SK-N-SH treated with all-trans-retinoic acid at 6 μM for 48 hours (cell line): ENCODE data around the gene IDH1.

ENCODE experiments used
- ATAC-seq: fragments of 200-7000 bp; cut with Tn5 transposase; 3 replicates; pipeline ENCODE4 v1.9.1; 2020; ENCODE audit warnings: mild to moderate bottlenecking, moderate library complexity
- ARNTL ChIP-seq: fragments of 450-650 bp; formaldehyde crosslinking; IDR thresholded peaks from 2 replicates; pipeline ENCODE4 v1.5.0; 2020; ENCODE audit warnings: low read depth, mild to moderate bottlenecking, moderate library complexity, borderline replicate concordance
- BACH2 ChIP-seq: fragments of 250-450 bp; sonication (Bioruptor Pico); IDR thresholded peaks from 2 replicates; pipeline ENCODE4 v1.9.0; 2021; ENCODE audit warnings: mild to moderate bottlenecking, borderline replicate concordance
- CSDC2 ChIP-seq: fragments of 250-450 bp; sonication (Bioruptor Pico); IDR thresholded peaks from 2 replicates; pipeline ENCODE4 v1.5.0; 2020; ENCODE audit warnings: mild to moderate bottlenecking, moderate library complexity
- CSRNP3 ChIP-seq: fragments of 250-450 bp; sonication (Bioruptor Pico); IDR thresholded peaks from 2 replicates; pipeline ENCODE4 v1.5.1; 2021; ENCODE audit warnings: mild to moderate bottlenecking, moderate library complexity
- ESRRG ChIP-seq: fragments of 250-450 bp; sonication (Bioruptor Pico); IDR thresholded peaks from 2 replicates; pipeline ENCODE4 v1.6.1; 2021; ENCODE audit warnings: mild to moderate bottlenecking
- GLIS3 ChIP-seq: fragments of 250-450 bp; sonication (Bioruptor Pico); IDR thresholded peaks from 2 replicates; pipeline ENCODE4 v1.5.0; 2020; ENCODE audit warnings: mild to moderate bottlenecking, moderate library complexity
- ISL1 ChIP-seq: fragments of 250-450 bp; sonication (Bioruptor Pico); IDR thresholded peaks from 2 replicates; pipeline ENCODE4 v2.1.2; 2022; ENCODE audit warnings: mild to moderate bottlenecking, moderate library complexity
- OSR1 ChIP-seq: fragments of 250-450 bp; sonication (Bioruptor Pico); IDR thresholded peaks from 2 replicates; pipeline ENCODE4 v1.8.0; 2022; ENCODE audit warnings: moderate library complexity, mild to moderate bottlenecking, inconsistent platforms
- PATZ1 ChIP-seq: fragments of 250-450 bp; sonication (Bioruptor Pico); IDR thresholded peaks from 2 replicates; pipeline ENCODE4 v1.8.0; 2020; ENCODE audit warnings: mild to moderate bottlenecking, moderate library complexity, borderline replicate concordance
- POU6F1 ChIP-seq: fragments of 250-450 bp; sonication (Bioruptor Pico); IDR thresholded peaks from 2 replicates; pipeline ENCODE4 v1.8.0; 2021; ENCODE audit warnings: low read depth, mild to moderate bottlenecking, moderate library complexity, borderline replicate concordance
- PPARA ChIP-seq: fragments of 250-450 bp; sonication (Bioruptor Pico); IDR thresholded peaks from 2 replicates; pipeline ENCODE4 v1.5.0; 2020; ENCODE audit warnings: mild to moderate bottlenecking, borderline replicate concordance
- RARB ChIP-seq: fragments of 250-450 bp; sonication (Bioruptor Pico); IDR thresholded peaks from 2 replicates; pipeline ENCODE4 v1.8.0; 2021; ENCODE audit warnings: mild to moderate bottlenecking, moderate library complexity
- SNAI2 ChIP-seq: fragments of 250-450 bp; sonication (Bioruptor Pico); IDR thresholded peaks from 2 replicates; pipeline ENCODE4 v1.5.0; 2020; ENCODE audit warnings: mild to moderate bottlenecking, moderate library complexity
- TCF4 ChIP-seq: fragments of 250-450 bp; sonication (Bioruptor Pico); IDR thresholded peaks from 2 replicates; pipeline ENCODE4 v1.8.0; 2021; ENCODE audit warnings: mild to moderate bottlenecking, moderate library complexity, borderline replicate concordance
- TSHZ2 ChIP-seq: fragments of 250-450 bp; sonication (Bioruptor Pico); IDR thresholded peaks from 2 replicates; pipeline ENCODE4 v1.5.0; 2020; ENCODE audit warnings: mild to moderate bottlenecking, moderate library complexity
- ZFP3 ChIP-seq: fragments of 250-450 bp; sonication (Bioruptor Pico); IDR thresholded peaks from 2 replicates; pipeline ENCODE4 v1.5.0; 2020; ENCODE audit warnings: mild to moderate bottlenecking, moderate library complexity
- ZFP30 ChIP-seq: fragments of 450-650 bp; formaldehyde crosslinking; IDR thresholded peaks from 2 replicates; pipeline ENCODE4 v1.5.0; 2022; ENCODE audit warnings: mild to moderate bottlenecking, moderate library complexity
- ZNF70 ChIP-seq: fragments of 450-650 bp; formaldehyde crosslinking; IDR thresholded peaks from 2 replicates; pipeline ENCODE4 v1.5.0; 2020; ENCODE audit warnings: mild to moderate bottlenecking, moderate library complexity
- TF ChIP-seq, protein P1 (sequence below): fragments of 250-450 bp; sonication (Bioruptor Pico); IDR thresholded peaks from 2 replicates; pipeline ENCODE4 v1.5.1; 2020; ENCODE audit warnings: low read depth, mild to moderate bottlenecking, moderate library complexity

IDH1 gene

GRCh38 chr2:208208335-208209085 lies 46.4 kb downstream of the IDH1 start:
- ATAC-seq, result no peak
- TF ChIP-seq RARB (CRISPR knock-in tag), result no peak
- TF ChIP-seq ISL1 (CRISPR knock-in tag), result no peak
- no peak for TF ChIP-seq PPARA
- TF ChIP-seq BACH2 (CRISPR knock-in tag), result no peak

GRCh38 chr2:208207769-208208168 lies 47.1 kb downstream of the IDH1 start:
- TF ChIP-seq PATZ1 (CRISPR knock-in tag), result no peak
- no peak for TF ChIP-seq ZFP3
- TF ChIP-seq SNAI2 (CRISPR knock-in tag), result no peak
- no peak for TF ChIP-seq OSR1 (CRISPR knock-in tag)
- no peak for TF ChIP-seq TSHZ2 (CRISPR knock-in tag)
- TF ChIP-seq CSDC2 (CRISPR knock-in tag), result no peak
- no peak for TF ChIP-seq ARNTL
- TF ChIP-seq, protein P1, sequence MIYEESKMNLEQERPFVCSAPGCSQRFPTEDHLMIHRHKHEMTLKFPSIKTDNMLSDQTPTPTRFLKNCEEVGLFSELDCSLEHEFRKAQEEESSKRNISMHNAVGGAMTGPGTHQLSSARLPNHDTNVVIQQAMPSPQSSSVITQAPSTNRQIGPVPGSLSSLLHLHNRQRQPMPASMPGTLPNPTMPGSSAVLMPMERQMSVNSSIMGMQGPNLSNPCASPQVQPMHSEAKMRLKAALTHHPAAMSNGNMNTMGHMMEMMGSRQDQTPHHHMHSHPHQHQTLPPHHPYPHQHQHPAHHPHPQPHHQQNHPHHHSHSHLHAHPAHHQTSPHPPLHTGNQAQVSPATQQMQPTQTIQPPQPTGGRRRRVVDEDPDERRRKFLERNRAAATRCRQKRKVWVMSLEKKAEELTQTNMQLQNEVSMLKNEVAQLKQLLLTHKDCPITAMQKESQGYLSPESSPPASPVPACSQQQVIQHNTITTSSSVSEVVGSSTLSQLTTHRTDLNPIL, result no peak
- no peak for TF ChIP-seq POU6F1 (CRISPR knock-in tag)
- no peak for TF ChIP-seq ZFP30 (CRISPR knock-in tag)
- TF ChIP-seq ZNF70 (CRISPR knock-in tag), result no peak
- no peak for TF ChIP-seq CSRNP3 (CRISPR knock-in tag)
- TF ChIP-seq GLIS3, result no peak
- no peak for TF ChIP-seq RARB (CRISPR knock-in tag)
- no peak for TF ChIP-seq PPARA
- TF ChIP-seq TCF4 (CRISPR knock-in tag), result no peak
- no peak for TF ChIP-seq ISL1 (CRISPR knock-in tag)
- TF ChIP-seq, all 23 proteins: peak for 0
- ATAC-seq, result no peak

GRCh38 chr2:208204166-208204565 lies 50.7 kb downstream of the IDH1 start:
- no peak for ATAC-seq
- TF ChIP-seq TSHZ2 (CRISPR knock-in tag) (no peak), CSRNP3 (CRISPR knock-in tag) (no peak), ESRRG (no peak)
- TF ChIP-seq, protein P1, result no peak
